Measurements from ENCODE around the gene ANO1.
"Not testable (repeated sequence)": the region's sequence is repeated elsewhere in the genome, so short reads cannot be mapped to it uniquely, and the experiment has no call there.

- not testable (repeated sequence) for TF ChIP-seq CTCF, POLR2AphosphoS5, POLR2A (IDR thresholded peaks at IDR 0.05)
These were observed 42.5 kb upstream of the ANO1 start for GRCh38 chr11:70035665-70036064.

Data from prostate gland (tissue), 2 donors.